A549 (cell line): ENCODE measurements around the gene ICA1L.

Source experiments
- CEBPB ChIP-seq, 2 experiments: fragments of >200 bp in 1 of 2; sonication (Bioruptor Twin) in 1 of 2; formaldehyde crosslinking in 1 of 2; IDR thresholded peaks; 2 replicates each; pipeline ENCODE4 v1.6.1; 2012 to 2016
- CHD2 ChIP-seq: fragments of 150-350 bp; IDR thresholded peaks from 2 replicates; pipeline ENCODE4 v1.6.1; 2014; ENCODE audit warnings: low read length; ENCODE audit not compliant: partially characterized antibody
- CHD4 ChIP-seq: fragments of 200-600 bp; sonication (generic); IDR thresholded peaks from 2 replicates; pipeline ENCODE4 v1.6.1; 2016; ENCODE audit warnings: antibody characterized with exemption, mild to moderate bottlenecking, borderline replicate concordance
- EP300 ChIP-seq, 2 experiments: fragments of >200 bp; sonication (Bioruptor Twin); formaldehyde crosslinking; IDR thresholded peaks; 2 replicates in 1 of 2; 3 replicates in 1 of 2; pipeline ENCODE4 v1.6.1; 2016 to 2017
- MAFK ChIP-seq: fragments of 450-650 bp; IDR thresholded peaks from 2 replicates; pipeline ENCODE4 v1.6.1; 2014; ENCODE audit not compliant: partially characterized antibody
- NPAS2 ChIP-seq: fragments of 250-450 bp; sonication (Bioruptor Pico); IDR thresholded peaks from 2 replicates; pipeline ENCODE4 v1.8.0; 2022; ENCODE audit warnings: mild to moderate bottlenecking, moderate library complexity, borderline replicate concordance
- POLR2A ChIP-seq: IDR thresholded peaks from 2 replicates; pipeline ENCODE4 v1.6.1; 2012; ENCODE audit warnings: mild to moderate bottlenecking, low read length
- TP53 ChIP-seq: fragments of 250-450 bp; sonication (Bioruptor Pico); IDR thresholded peaks from 2 replicates; pipeline ENCODE4 v1.5.0; 2021; ENCODE audit warnings: mild to moderate bottlenecking, moderate library complexity
- TF ChIP-seq, protein P1 (sequence below): fragments of >200 bp; sonication (Bioruptor Twin); formaldehyde crosslinking; IDR thresholded peaks from 3 replicates; pipeline ENCODE4 v1.5.1; 2016
- TF ChIP-seq, protein P2 (sequence below): fragments of 150-350 bp; IDR thresholded peaks from 2 replicates; pipeline ENCODE4 v1.6.1; 2014; ENCODE audit warnings: low read depth, mild to moderate bottlenecking, low read length
- TF ChIP-seq, protein P3 (sequence below): IDR thresholded peaks from 2 replicates; pipeline ENCODE4 v1.6.1; 2012; ENCODE audit warnings: low read depth, borderline replicate concordance

DNA sequence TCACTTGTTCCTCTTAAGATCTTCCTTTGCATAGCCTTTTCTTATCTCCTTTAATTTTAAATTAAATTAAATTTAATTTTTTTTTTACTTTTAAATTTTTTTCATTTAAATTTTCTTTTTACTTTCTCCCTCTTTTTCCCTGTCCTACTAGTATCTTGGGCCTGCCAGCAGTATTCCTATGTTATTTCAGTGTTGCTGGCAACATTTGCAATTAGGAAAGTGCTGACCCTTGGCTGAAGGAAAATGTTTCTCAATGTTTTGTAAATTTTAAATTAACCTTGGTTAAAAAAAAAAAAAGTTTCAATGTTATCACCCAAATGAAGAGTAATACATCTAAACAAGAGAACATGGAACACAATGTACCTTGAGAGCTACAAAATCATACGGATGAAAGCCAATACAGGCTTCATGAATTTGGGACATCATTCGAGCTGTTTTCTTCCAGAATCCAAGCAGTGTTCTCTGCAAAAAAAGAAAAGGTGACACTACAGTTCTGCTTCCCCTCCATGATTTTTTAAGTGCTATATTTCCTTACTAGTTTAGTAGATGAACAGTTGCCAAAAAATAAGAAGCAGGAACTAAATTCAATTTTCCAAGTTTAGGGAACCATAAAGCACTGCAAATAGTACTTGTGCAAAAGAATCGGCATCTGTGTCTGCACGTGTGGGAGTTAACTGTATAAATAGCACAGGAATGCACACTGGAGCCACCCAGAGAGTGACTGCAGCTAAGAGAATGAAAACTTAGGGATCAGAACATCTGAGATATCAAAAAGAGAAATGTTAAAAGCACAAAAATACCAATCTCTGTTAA is 55.8 kb downstream of the ICA1L start:
- TF ChIP-seq POLR2A (no peak), CEBPB (IDR thresholded peaks at IDR 0.05) (no peak), TP53 (CRISPR knock-in tag) (no peak), CHD2 (no peak), NPAS2 (CRISPR knock-in tag) (no peak), EP300 (IDR thresholded peaks at IDR 0.05) (no peak), MAFK (no peak), CHD4 (no peak)
- TF ChIP-seq, protein P1, sequence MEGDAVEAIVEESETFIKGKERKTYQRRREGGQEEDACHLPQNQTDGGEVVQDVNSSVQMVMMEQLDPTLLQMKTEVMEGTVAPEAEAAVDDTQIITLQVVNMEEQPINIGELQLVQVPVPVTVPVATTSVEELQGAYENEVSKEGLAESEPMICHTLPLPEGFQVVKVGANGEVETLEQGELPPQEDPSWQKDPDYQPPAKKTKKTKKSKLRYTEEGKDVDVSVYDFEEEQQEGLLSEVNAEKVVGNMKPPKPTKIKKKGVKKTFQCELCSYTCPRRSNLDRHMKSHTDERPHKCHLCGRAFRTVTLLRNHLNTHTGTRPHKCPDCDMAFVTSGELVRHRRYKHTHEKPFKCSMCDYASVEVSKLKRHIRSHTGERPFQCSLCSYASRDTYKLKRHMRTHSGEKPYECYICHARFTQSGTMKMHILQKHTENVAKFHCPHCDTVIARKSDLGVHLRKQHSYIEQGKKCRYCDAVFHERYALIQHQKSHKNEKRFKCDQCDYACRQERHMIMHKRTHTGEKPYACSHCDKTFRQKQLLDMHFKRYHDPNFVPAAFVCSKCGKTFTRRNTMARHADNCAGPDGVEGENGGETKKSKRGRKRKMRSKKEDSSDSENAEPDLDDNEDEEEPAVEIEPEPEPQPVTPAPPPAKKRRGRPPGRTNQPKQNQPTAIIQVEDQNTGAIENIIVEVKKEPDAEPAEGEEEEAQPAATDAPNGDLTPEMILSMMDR = no peak
- TF ChIP-seq, protein P2, sequence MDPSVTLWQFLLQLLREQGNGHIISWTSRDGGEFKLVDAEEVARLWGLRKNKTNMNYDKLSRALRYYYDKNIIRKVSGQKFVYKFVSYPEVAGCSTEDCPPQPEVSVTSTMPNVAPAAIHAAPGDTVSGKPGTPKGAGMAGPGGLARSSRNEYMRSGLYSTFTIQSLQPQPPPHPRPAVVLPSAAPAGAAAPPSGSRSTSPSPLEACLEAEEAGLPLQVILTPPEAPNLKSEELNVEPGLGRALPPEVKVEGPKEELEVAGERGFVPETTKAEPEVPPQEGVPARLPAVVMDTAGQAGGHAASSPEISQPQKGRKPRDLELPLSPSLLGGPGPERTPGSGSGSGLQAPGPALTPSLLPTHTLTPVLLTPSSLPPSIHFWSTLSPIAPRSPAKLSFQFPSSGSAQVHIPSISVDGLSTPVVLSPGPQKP = no peak
- TF ChIP-seq, protein P3, sequence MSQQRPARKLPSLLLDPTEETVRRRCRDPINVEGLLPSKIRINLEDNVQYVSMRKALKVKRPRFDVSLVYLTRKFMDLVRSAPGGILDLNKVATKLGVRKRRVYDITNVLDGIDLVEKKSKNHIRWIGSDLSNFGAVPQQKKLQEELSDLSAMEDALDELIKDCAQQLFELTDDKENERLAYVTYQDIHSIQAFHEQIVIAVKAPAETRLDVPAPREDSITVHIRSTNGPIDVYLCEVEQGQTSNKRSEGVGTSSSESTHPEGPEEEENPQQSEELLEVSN = no peak
